ENCODE measurements around the gene GP5.

Gene GP5

DNA sequence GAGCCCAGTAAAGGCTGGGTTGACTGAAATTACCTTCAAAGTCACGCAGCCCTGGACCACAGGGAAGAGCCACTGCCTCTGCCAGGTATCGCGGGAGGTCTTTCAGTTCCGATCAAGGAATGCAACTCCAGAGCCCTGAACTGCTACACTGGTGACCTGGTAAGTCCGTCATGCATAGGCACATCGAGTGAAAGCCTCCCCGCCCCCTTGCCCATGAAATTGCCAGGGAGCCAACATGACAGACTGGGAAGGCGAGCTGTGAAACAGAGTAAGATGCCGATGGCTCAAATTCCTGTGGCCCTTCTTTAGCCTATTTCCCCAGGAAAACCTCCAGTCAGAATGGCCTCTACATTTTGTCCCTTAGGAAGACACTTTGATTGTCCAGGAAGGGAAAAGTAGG lies 2.3 kb upstream of the GP5 start (continued):
- TF ChIP-seq, protein P1, sequence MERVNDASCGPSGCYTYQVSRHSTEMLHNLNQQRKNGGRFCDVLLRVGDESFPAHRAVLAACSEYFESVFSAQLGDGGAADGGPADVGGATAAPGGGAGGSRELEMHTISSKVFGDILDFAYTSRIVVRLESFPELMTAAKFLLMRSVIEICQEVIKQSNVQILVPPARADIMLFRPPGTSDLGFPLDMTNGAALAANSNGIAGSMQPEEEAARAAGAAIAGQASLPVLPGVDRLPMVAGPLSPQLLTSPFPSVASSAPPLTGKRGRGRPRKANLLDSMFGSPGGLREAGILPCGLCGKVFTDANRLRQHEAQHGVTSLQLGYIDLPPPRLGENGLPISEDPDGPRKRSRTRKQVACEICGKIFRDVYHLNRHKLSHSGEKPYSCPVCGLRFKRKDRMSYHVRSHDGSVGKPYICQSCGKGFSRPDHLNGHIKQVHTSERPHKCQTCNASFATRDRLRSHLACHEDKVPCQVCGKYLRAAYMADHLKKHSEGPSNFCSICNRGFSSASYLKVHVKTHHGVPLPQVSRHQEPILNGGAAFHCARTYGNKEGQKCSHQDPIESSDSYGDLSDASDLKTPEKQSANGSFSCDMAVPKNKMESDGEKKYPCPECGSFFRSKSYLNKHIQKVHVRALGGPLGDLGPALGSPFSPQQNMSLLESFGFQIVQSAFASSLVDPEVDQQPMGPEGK (CRISPR knock-in tag; IDR thresholded peaks at IDR 0.05; ENCODE audit: borderline replicate concordance) = no peak

- no peak for ATAC-seq
- no peak for TF ChIP-seq TCF4 (CRISPR knock-in tag; IDR thresholded peaks at IDR 0.05; ENCODE audit: borderline replicate concordance)
- TF ChIP-seq, protein P2, sequence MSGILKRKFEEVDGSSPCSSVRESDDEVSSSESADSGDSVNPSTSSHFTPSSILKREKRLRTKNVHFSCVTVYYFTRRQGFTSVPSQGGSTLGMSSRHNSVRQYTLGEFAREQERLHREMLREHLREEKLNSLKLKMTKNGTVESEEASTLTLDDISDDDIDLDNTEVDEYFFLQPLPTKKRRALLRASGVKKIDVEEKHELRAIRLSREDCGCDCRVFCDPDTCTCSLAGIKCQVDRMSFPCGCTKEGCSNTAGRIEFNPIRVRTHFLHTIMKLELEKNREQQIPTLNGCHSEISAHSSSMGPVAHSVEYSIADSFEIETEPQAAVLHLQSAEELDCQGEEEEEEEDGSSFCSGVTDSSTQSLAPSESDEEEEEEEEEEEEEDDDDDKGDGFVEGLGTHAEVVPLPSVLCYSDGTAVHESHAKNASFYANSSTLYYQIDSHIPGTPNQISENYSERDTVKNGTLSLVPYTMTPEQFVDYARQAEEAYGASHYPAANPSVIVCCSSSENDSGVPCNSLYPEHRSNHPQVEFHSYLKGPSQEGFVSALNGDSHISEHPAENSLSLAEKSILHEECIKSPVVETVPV (CRISPR knock-in tag; IDR thresholded peaks at IDR 0.05) = no peak
- TF ChIP-seq GLIS3 (CRISPR knock-in tag; IDR thresholded peaks at IDR 0.05) = no peak
- no peak for TF ChIP-seq TOX (CRISPR knock-in tag; IDR thresholded peaks at IDR 0.05; ENCODE audit: borderline replicate concordance)
- TF ChIP-seq ZC3H10 (CRISPR knock-in tag; IDR thresholded peaks at IDR 0.05) = no peak
- no peak for TF ChIP-seq ESRRG (CRISPR knock-in tag; IDR thresholded peaks at IDR 0.05)
- no peak for TF ChIP-seq PPARA (CRISPR knock-in tag; IDR thresholded peaks at IDR 0.05; ENCODE audit: borderline replicate concordance)
- no peak for TF ChIP-seq SNAI2 (CRISPR knock-in tag; IDR thresholded peaks at IDR 0.05)
- no peak for TF ChIP-seq BACH2 (CRISPR knock-in tag; IDR thresholded peaks at IDR 0.05; ENCODE audit: borderline replicate concordance)
- TF ChIP-seq, protein P3, sequence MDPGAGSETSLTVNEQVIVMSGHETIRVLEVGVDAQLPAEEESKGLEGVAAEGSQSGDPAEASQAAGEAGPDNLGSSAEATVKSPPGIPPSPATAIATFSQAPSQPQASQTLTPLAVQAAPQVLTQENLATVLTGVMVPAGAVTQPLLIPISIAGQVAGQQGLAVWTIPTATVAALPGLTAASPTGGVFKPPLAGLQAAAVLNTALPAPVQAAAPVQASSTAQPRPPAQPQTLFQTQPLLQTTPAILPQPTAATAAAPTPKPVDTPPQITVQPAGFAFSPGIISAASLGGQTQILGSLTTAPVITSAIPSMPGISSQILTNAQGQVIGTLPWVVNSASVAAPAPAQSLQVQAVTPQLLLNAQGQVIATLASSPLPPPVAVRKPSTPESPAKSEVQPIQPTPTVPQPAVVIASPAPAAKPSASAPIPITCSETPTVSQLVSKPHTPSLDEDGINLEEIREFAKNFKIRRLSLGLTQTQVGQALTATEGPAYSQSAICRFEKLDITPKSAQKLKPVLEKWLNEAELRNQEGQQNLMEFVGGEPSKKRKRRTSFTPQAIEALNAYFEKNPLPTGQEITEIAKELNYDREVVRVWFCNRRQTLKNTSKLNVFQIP (CRISPR knock-in tag; IDR thresholded peaks at IDR 0.05; ENCODE audit: borderline replicate concordance, low read depth) = no peak
- TF ChIP-seq ZFP3 (CRISPR knock-in tag; IDR thresholded peaks at IDR 0.05) = no peak
- TF ChIP-seq, protein P4, sequence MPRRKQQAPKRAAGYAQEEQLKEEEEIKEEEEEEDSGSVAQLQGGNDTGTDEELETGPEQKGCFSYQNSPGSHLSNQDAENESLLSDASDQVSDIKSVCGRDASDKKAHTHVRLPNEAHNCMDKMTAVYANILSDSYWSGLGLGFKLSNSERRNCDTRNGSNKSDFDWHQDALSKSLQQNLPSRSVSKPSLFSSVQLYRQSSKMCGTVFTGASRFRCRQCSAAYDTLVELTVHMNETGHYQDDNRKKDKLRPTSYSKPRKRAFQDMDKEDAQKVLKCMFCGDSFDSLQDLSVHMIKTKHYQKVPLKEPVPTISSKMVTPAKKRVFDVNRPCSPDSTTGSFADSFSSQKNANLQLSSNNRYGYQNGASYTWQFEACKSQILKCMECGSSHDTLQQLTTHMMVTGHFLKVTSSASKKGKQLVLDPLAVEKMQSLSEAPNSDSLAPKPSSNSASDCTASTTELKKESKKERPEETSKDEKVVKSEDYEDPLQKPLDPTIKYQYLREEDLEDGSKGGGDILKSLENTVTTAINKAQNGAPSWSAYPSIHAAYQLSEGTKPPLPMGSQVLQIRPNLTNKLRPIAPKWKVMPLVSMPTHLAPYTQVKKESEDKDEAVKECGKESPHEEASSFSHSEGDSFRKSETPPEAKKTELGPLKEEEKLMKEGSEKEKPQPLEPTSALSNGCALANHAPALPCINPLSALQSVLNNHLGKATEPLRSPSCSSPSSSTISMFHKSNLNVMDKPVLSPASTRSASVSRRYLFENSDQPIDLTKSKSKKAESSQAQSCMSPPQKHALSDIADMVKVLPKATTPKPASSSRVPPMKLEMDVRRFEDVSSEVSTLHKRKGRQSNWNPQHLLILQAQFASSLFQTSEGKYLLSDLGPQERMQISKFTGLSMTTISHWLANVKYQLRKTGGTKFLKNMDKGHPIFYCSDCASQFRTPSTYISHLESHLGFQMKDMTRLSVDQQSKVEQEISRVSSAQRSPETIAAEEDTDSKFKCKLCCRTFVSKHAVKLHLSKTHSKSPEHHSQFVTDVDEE (CRISPR knock-in tag; IDR thresholded peaks at IDR 0.05) = no peak
- TF ChIP-seq ISL1 (CRISPR knock-in tag; IDR thresholded peaks at IDR 0.05) = no peak
- no peak for TF ChIP-seq CREB5 (CRISPR knock-in tag; IDR thresholded peaks at IDR 0.05; ENCODE audit: low read depth)
- no peak for TF ChIP-seq ZNF8 (CRISPR knock-in tag; IDR thresholded peaks at IDR 0.05)
- TF ChIP-seq ZNF70 (CRISPR knock-in tag; IDR thresholded peaks at IDR 0.05) = no peak
- no peak for TF ChIP-seq OSR1 (CRISPR knock-in tag; IDR thresholded peaks at IDR 0.05)
- no peak for TF ChIP-seq CSDC2 (CRISPR knock-in tag; IDR thresholded peaks at IDR 0.05)
- TF ChIP-seq, protein P1 (CRISPR knock-in tag; IDR thresholded peaks at IDR 0.05; ENCODE audit: borderline replicate concordance) = no peak
- TF ChIP-seq ZNF565 (CRISPR knock-in tag; conservative IDR thresholded peaks at IDR 0.05; ENCODE audit: low read depth) = no peak
Observed at GRCh38 chr3:194399874-194400411, 877 bp upstream of the GP5 start.

Data from SK-N-SH treated with all-trans-retinoic acid at 6 μM for 48 hours (cell line).